Lung microvascular endothelial cell (primary cell): ENCODE measurements around the gene CAPN15. TPM values are rescaled to one million over a fixed set of nuclear protein-coding genes. Genes with fewer than 3 reads are reported as not detected.
A peak's percentile ranks its signal among the peaks of the same experiment; 100 is the strongest.
"Not testable (repeated sequence)": the region's sequence is repeated elsewhere in the genome, so short reads cannot be mapped to it uniquely, and the experiment has no call there.

ENCODE experiments used
- DNase-seq, 2 donors: peaks; one replicate each; pipeline versions ENCODE4 v3.0.0 to v3.0.0-alpha.2; 2010; ENCODE audit warnings: low read depth in 2 of 2
- total RNA-seq: library from RNA; depleted of rRNA; stranded (reverse); fragments of >200 nt; gene quantifications from 2 replicates; pipeline ENCODE4 v1.2.1, GENCODE V29; 2014

Gene CAPN15
- total RNA-seq, 1 donor from 2014 or later, result 20.2 TPM

- no peak for DNase-seq
Measured at GRCh38 chr16:506246-506546, 21.3 kb upstream of the CAPN15 start.

GRCh38 chr16:507527-507926, 20.0 kb upstream of the CAPN15 start:
- DNase-seq, result not testable (repeated sequence)

- no peak for DNase-seq
Measured at GRCh38 chr16:507996-508395, 19.5 kb upstream of the CAPN15 start.

- DNase-seq, result peak; percentile 80 to 92
Measured at GRCh38 chr16:508884-509736, 18.4 kb upstream of the CAPN15 start.

GRCh38 chr16:510066-510825, 17.3 kb upstream of the CAPN15 start:
- no peak for DNase-seq

- DNase-seq, result no peak
Measured at GRCh38 chr16:512802-513201, 14.7 kb upstream of the CAPN15 start.

- no peak for DNase-seq
Measured at GRCh38 chr16:513950-514349, 13.6 kb upstream of the CAPN15 start.

GRCh38 chr16:515175-515938, 12.2 kb upstream of the CAPN15 start:
- DNase-seq, result peak in 1 of 2 donors; percentile 62

- no peak for DNase-seq
Measured at GRCh38 chr16:515939-516226, 11.6 kb upstream of the CAPN15 start.

- DNase-seq, result no peak
Measured at GRCh38 chr16:516301-516700, 11.2 kb upstream of the CAPN15 start.

GRCh38 chr16:518858-519257, 8.7 kb upstream of the CAPN15 start:
- no peak for DNase-seq

- no peak for DNase-seq
Measured at GRCh38 chr16:519425-519824, 8.1 kb upstream of the CAPN15 start.

GRCh38 chr16:519841-520687, 7.4 kb upstream of the CAPN15 start:
- DNase-seq, result no peak

GRCh38 chr16:520847-521246, 6.7 kb upstream of the CAPN15 start:
- DNase-seq, result no peak

- DNase-seq, result no peak
Measured at GRCh38 chr16:521381-522210, 5.9 kb upstream of the CAPN15 start.

GRCh38 chr16:522320-523096, 5.0 kb upstream of the CAPN15 start:
- no peak for DNase-seq

- no peak for DNase-seq
Measured at GRCh38 chr16:523097-523741, 4.3 kb upstream of the CAPN15 start.

- no peak for DNase-seq
Measured at GRCh38 chr16:524274-525040, 3.1 kb upstream of the CAPN15 start.

- no peak for DNase-seq
Measured at GRCh38 chr16:525123-525519, 2.4 kb upstream of the CAPN15 start.
